ENCODE measurements around the gene PIEZO1.
"Not testable (repeated sequence)": the region's sequence is repeated elsewhere in the genome, so short reads cannot be mapped to it uniquely, and the experiment has no call there.

The PIEZO1 gene

DNA sequence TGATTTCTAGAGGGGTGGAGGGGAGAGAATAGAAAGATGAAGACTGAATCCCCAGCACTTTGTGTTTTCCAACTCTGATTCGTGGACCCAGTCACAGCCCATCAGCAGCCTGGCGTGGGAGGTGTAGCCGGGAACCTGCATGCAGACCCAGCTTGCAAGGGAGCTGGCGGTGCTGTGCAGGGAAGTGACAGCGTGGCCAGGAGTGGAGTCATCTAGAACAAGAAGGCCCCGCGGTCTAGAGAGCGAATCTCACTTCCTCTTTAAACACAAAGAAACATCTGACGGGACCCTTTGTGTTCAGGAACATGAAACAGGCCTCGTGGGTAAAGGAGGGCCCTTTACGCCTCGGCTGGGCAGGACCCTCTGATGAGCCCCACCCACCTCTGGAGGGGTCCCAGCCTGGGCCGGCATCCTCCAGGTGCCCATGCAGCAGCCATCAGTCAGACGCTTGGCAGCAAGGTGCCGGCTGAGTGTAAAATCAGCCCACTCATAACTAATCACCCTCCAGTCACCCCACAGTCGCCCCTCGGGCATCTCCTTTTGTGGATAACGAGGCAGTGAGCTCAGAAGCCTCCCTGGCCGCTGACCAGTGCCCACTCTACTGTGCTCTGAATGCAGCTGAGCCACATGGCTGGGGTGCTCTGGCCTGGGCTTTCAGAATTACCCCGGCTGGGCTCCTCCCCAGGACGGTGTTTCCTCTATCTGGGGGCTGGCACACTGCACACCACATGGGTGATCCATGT lies 103.1 kb downstream of the PIEZO1 start:
- DNase-seq, result peak; percentile 61

DNA sequence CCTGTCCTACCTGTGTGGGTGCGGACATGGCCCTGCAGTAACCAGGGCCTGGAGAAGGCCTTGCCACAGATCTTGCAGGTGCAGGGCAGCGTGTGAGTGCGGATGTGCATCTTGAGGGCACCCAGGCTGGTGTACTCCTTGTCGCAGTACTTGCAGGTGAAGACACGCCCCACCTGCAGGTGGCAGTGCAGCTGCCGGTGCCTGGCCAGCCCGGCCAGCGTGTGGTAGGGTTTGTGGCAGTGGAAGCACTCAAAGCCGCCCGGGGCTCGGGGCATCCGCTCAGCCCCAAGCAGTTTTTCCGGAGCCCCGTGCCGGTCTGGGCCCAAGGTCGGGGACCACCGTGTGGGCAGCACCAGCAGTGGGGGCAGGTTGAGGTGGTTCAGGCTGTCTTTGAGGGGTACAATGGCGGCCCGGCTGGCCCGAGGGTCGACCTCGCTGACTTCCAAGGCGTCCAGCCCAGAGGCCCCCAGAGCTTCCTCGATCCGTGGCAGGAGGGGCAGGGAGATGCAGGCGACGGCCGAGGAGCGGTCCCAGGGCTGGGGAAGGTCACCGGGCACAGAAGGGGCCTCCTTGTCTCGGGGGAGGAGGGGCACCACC lies 103.8 kb downstream of the PIEZO1 start:
- DNase-seq, result peak; percentile 45

DNA sequence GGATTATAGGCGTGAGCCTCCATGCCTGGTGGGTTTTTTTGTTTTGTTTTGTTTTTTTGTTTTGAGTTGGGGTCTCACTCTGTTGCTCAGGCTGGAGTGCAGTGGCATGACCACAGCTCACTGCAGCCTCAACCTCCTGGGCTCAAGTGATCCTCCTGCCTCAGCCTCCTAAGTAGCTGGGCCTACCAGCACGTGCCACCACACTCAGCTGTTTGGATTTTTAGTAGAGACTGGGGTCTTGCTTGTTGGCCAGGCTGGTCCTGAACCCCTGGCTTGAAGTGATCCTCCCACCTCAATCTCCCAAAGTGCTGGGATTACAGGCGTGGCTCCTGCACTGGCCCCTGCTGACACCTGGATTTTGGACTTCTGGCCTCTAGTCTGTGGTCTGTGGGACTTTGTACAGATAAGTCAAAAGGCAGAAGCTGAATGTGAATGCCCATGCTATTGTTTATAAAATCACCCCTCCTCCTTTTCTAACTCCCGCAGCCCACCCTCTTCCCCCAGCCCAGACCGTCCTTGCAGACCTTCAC lies 104.4 kb downstream of the PIEZO1 start:
- no peak for DNase-seq

DNA sequence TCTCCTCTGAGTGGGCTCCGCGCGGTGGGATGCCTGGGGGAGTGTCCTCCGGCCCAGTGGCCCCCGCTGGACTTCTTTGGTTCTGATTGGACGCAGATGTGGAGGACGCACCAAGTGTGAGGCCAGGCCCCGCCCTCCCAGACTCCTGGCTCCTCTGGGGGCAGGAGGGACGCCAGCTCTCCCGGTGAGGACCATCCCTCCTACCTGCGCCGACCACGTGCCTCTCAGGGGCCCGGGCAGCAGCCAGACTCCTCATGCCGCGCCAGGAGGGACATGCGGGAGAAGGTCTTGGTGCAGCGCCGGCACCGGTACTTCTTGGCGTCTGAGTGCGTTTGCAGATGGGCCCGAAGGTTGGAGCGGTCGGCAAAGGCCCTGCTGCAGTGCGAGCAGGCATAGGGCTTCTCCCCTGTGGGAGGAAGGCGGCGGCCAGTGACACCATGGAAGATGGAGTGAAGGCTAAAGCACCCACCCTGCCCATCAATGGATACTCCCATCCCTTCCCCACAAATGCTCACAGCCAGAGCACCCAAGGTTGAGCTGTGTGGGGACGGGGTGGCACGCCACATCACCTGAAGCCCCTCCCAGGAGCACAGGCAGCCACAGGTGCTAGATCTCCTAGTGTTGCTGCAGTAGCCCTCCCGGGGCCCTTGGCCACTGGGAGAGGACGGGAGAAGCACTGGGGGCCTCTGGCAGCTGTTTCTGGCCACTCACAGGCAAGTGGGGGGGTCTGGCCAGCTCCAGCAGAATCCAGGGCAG lies 106.6 kb downstream of the PIEZO1 start:
- DNase-seq, result no peak

DNA sequence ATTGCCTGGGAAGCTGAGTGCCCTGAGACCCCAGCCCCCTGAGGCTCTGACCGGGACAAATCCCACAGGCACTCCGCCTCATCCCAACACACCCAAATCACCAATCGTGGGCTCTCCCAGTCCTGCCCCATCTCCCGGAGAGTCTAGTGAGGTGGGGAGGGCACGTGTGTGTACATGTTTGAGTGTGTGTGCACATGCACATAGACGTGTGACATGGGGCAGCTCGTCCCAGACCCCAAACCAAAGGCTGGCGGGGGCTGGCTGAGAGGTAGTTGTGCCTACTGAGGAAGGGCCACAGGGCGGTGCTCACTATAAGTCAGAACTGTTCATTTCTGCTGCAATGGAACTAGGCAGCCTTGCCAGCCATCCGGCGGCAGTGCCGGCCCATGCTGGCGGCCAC lies 107.3 kb downstream of the PIEZO1 start:
- no peak for DNase-seq

DNA sequence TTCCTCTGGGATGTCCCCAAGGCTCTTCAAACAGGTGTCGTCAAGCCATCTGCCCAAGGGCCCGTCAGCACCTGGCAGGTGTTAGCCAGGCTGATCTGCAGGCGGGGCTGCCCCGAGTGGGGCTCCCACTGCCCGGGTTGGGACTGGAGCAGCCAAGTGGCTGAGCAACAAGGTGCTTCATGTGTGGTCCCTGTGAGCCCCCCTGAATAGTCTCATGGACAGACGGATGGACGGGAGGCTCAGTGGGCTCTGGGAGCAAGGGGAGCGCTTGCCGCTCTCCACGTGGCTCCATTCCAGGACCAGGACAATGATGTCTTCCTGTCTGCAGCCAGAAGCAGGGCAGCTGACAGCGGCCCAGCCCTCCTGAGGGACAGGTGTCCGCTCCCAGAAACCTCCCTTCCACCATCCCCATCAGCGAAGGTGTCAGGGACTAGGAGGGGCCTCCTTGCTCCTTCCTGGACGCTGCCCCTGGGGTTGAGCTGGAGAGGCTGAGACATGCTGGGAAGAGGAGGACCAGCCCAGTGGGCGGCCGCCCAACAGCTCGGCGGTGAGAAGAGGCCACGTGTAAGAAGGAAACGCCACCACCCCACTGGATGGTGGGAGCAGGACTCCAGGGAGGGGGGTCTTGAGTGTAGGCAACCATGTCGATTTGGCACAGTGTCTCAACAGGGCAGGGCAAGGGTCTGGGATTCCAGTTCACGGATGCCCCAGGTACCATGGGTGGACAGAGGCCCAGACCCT lies 108.3 kb downstream of the PIEZO1 start:
- DNase-seq, result no peak

DNA sequence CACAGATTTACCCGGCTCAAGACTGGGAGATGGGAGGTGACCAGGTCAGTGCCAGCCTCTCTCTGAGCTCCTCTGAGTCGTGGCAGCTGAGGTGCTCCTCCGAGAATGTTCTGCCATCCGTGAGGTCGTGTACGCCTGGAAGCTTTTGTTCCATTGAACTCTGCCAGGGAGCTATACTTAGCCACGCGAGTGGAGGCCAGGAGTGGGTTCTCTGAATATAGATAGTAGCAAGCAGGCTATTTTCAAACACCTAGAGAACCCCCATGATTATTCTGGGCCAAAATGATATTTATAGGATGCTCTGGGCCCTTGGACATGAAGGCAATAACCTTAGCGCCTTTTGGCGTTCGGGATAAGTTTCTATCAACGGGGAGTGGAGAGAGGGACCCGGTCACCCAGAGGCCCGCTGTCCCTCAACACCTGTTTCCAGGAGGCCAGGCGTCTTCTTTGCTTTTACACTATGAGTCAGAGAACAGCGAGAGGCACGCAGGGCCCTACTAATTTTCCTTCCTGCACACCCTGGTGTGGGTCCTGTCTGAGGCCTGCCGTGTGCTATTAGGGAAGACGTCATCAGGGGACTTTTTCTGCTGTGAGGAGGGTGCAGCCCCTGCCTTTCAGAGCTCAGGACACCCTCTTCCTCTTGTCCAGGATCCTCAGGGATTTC lies 111.2 kb downstream of the PIEZO1 start:
- no peak for DNase-seq

DNA sequence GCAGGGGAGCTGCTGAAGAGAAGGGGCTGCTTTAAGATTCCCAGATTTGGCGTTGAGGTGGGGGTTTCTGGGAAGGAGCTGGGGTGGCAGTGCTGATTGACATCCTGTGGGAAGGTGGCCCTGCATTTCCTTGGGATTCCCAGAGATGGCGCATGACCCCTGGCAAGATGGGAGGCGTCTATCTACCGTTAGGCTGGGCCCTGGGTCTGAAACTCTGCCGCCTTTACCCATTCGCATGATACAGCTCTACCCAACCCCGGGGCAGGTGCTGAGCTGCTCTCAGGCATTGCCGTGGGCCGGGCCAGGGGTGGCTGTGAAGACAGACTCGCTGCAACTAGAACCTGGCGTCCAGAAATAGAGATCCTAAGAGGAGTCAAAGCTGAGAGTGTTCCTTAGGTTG lies 112.2 kb downstream of the PIEZO1 start:
- no peak for DNase-seq

DNA sequence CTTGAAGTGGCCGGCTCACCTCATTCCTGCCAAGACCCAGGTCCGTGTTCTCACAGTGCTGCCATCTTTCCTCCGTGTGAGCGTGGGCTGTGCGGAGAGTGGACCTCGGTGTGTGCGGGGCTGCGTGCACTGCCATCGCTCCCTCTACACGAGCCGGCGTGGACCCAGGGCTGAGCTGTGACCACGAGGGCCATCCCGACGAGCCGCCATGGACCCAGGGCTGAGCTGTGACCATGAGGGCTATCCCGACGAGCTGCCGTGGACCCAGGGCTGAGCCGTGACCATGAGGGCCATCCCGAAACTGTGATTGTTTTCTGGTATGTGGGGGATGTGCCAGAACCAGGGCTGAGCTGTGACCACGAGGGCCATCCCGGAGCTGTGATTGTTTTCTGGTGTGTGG lies 113.2 kb downstream of the PIEZO1 start:
- no peak for DNase-seq

DNA sequence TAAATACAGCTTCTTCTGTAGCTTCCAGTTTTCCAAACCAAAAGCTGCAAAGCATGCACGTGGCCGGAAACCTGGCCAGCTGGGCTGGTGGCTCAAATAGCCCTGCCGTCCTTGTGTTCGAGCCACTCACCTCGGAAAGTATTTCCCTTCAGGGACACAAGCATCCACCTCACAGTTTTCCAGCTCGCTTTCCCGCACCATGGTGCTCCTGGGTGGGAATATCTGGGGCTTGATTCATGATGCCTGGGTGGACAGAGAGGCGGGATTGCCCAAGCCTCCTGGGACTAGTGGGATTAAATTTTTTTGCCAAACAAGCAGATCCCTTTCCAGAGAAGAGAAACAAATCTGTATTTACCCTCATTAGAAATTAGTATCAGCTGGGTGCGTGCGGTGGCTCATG lies 115.0 kb downstream of the PIEZO1 start:
- no peak for DNase-seq

DNA sequence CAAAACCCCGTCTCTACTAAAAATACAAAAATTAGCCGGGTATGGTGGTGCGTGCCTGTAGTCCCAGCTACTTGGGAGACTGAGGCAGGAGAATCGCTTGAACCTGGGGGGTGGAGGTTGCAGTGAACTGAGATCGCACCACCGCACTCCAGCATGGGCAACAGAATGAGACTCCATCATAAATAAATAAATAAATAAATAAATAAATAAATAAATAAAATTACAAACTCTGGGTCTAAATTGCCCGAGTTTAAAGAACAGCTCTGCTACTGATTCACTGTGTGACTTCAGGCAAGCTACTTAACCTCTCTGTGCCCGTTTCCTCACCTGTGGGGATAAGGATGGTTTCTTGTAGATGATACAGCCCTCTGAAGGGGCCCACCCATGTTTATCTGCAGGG lies 115.5 kb downstream of the PIEZO1 start:
- not testable (repeated sequence) for DNase-seq

DNA sequence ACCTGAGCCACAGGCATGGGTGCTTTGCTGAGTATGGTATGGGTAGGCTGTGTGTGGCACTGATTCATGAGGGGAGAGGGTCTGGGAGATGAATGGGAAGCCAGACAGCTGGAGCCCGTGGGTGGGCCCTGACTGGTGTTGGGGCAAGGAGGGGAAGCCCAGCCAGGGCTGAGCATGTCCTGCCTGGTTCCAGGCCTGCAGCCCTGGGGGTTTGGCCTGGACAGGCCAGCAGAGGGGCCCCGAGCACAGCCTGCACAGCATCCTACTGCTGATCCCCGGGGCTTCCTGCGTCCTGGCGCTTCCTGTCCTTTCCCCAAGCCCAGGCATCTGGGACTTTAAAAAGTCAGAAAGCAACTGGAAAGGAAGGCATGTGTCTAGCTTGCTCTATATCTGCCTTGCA lies 117.6 kb downstream of the PIEZO1 start:
- no peak for DNase-seq

DNA sequence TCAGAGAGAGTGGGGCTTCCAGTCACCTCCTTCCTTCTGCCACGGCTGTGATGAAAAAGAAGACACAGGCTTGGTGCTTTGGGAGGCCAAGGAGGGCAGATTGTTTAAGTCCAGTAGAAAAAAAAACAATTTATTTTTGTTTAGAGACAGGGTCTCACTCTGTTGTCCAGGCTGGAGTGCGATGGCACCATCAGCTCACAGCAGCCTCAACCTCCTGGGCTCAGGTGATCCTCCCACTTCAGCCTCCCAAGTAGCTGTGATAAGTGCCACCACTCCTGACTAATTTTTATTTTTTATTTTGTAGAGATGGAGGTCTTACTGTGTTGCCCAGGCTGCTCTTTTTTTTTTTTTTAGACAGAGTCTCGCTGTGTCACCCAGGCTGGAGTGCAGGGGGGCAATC lies 119.5 kb downstream of the PIEZO1 start:
- DNase-seq, result no peak
